Suprapubic skin (tissue), 4 donors: ENCODE measurements around the gene RAPGEF2.

Source experiments
- CTCF ChIP-seq, 2 donors: fragments of 200-600 bp in 1 of 2; fragments of 450-650 bp in 1 of 2; sonication (generic) in 1 of 2; IDR thresholded peaks; one replicate each; pipeline ENCODE4 v1.5.1; 2016 to 2019; ENCODE audit warnings: antibody characterized with exemption in 2 of 2, mild to moderate bottlenecking in 1 of 2, moderate library complexity in 1 of 2
- POLR2A ChIP-seq, 2 donors: fragments of 450-650 bp; IDR thresholded peaks; one replicate each; pipeline ENCODE4 v1.6.1; 2017; ENCODE audit warnings: antibody characterized with exemption in 2 of 2, mild to moderate bottlenecking in 2 of 2, moderate library complexity in 2 of 2
- POLR2AphosphoS5 ChIP-seq, 3 donors: sonication (generic); formaldehyde crosslinking; IDR thresholded peaks; one replicate each; pipeline ENCODE4 v1.6.1; 2017; ENCODE audit warnings: antibody characterized with exemption in 3 of 3

- TF ChIP-seq CTCF (IDR thresholded peaks at IDR 0.05) (no peak), POLR2AphosphoS5 (IDR thresholded peaks at IDR 0.05) (no peak), POLR2A (IDR thresholded peaks at IDR 0.05) (no peak)
These were observed 40.5 kb upstream of the RAPGEF2 start for GRCh38 chr4:159062381-159062780.
